ENCODE results near the gene ATG7. TPM values are rescaled to one million over a fixed set of nuclear protein-coding genes. Genes with fewer than 3 reads are reported as not detected.

The ATG7 gene
- total and polyA plus RNA-seq, 10 of the 15 experiments (the other 5 are each of a cell fraction or from before 2014, with no cell fraction given) = 13.5 to 49.5 (median 26.4) TPM

DNA sequence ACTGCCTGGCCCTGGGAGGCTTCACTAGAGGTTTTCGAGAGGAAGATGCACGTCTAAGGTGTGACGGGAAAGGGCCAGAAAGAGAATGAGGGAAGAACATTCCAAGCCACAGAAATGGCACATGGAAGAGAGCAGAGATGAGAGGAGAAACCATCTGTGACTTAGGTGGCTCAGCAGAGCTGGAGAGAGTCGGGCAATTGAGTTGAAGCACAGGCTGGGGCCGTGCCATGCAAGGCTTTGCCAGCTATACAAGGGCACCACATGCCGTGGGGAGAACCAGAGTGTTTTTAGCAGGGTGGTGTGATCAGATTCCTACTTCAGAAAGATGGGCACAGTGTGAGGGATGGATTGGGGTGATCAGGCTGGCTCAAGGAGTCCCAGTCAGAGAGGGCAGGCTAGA lies 245.4 kb downstream of the ATG7 start:
- no peak overlapping the region for H3K4me2 ChIP-seq (ENCODE audit: control insufficient read depth, insufficient read depth)
- no peak for FAIRE-seq
- RAD21 ChIA-PET (ENCODE audit: unreplicated experiment) = no interaction called here
- TF ChIP-seq ZNF24 (IDR thresholded peaks at IDR 0.05) (no peak), SIN3A (IDR thresholded peaks at IDR 0.05; ENCODE audit: low read depth, low read length) (no peak), NR2F1 (conservative IDR thresholded peaks at IDR 0.05) (no peak), NR2C2 (IDR thresholded peaks at IDR 0.05; ENCODE audit: borderline replicate concordance, control insufficient read depth, insufficient read length, low read depth) (no peak), GATAD2B (conservative IDR thresholded peaks at IDR 0.05; ENCODE audit: low read depth) (no peak), TCF12 (IDR thresholded peaks at IDR 0.05; ENCODE audit: low read depth, low read length) (no peak), IRF4 (IDR thresholded peaks at IDR 0.05; ENCODE audit: low read depth, low read length) (no peak), CBX3 (IDR thresholded peaks at IDR 0.05; ENCODE audit: borderline replicate concordance, low read depth) (no peak), POLR2A (IDR thresholded peaks at IDR 0.05; ENCODE audit: low read depth, low read length) (no peak), YBX1 (IDR thresholded peaks at IDR 0.05) (no peak), PML (IDR thresholded peaks at IDR 0.05; ENCODE audit: low read length) (no peak), TCF3 (IDR thresholded peaks at IDR 0.05; ENCODE audit: borderline replicate concordance, insufficient read depth, low read depth, low read length) (no peak), POU2F2 (IDR thresholded peaks at IDR 0.05; ENCODE audit: borderline replicate concordance, low read depth, low read length) (no peak)
- TF ChIP-seq, protein P1, sequence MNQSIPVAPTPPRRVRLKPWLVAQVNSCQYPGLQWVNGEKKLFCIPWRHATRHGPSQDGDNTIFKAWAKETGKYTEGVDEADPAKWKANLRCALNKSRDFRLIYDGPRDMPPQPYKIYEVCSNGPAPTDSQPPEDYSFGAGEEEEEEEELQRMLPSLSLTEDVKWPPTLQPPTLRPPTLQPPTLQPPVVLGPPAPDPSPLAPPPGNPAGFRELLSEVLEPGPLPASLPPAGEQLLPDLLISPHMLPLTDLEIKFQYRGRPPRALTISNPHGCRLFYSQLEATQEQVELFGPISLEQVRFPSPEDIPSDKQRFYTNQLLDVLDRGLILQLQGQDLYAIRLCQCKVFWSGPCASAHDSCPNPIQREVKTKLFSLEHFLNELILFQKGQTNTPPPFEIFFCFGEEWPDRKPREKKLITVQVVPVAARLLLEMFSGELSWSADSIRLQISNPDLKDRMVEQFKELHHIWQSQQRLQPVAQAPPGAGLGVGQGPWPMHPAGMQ (IDR thresholded peaks at IDR 0.05; ENCODE audit: borderline replicate concordance) = no peak
- TF ChIP-seq, protein P2, sequence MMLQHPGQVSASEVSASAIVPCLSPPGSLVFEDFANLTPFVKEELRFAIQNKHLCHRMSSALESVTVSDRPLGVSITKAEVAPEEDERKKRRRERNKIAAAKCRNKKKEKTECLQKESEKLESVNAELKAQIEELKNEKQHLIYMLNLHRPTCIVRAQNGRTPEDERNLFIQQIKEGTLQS (IDR thresholded peaks at IDR 0.05; ENCODE audit: borderline replicate concordance, extremely low read depth, low read depth, low read length) = no peak
- TF ChIP-seq, protein P3, sequence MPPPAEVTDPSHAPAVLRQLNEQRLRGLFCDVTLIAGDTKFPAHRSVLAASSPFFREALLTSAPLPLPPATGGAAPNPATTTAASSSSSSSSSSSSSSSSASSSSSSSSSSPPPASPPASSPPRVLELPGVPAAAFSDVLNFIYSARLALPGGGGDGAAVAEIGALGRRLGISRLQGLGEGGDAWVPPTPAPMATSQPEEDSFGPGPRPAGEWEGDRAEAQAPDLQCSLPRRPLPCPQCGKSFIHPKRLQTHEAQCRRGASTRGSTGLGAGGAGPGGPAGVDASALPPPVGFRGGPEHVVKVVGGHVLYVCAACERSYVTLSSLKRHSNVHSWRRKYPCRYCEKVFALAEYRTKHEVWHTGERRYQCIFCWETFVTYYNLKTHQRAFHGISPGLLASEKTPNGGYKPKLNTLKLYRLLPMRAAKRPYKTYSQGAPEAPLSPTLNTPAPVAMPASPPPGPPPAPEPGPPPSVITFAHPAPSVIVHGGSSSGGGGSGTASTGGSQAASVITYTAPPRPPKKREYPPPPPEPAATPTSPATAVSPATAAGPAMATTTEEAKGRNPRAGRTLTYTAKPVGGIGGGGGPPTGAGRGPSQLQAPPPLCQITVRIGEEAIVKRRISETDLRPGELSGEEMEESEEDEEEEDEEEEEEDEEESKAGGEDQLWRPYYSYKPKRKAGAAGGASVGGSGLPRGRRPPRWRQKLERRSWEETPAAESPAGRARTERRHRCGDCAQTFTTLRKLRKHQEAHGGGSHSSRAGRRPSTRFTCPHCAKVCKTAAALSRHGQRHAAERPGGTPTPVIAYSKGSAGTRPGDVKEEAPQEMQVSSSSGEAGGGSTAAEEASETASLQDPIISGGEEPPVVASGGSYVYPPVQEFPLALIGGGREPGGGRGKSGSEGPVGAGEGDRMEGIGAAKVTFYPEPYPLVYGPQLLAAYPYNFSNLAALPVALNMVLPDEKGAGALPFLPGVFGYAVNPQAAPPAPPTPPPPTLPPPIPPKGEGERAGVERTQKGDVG (CRISPR knock-in tag; IDR thresholded peaks at IDR 0.05) = no peak
- TF ChIP-seq, protein P4, sequence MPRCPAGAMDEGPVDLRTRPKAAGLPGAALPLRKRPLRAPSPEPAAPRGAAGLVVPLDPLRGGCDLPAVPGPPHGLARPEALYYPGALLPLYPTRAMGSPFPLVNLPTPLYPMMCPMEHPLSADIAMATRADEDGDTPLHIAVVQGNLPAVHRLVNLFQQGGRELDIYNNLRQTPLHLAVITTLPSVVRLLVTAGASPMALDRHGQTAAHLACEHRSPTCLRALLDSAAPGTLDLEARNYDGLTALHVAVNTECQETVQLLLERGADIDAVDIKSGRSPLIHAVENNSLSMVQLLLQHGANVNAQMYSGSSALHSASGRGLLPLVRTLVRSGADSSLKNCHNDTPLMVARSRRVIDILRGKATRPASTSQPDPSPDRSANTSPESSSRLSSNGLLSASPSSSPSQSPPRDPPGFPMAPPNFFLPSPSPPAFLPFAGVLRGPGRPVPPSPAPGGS (IDR thresholded peaks at IDR 0.05; ENCODE audit: borderline replicate concordance, insufficient read depth, low read depth, low read length, poor library complexity, severe bottlenecking) = no peak

More for the DNA sequence above, 245.4 kb downstream of the ATG7 start:
- H3K27ac ChIP-seq (ENCODE audit: control insufficient read depth, insufficient read depth) = no peak overlapping the region
- no peak overlapping the region for H2AFZ ChIP-seq (ENCODE audit: control insufficient read depth, low read depth, low read length)
- H3K36me3 ChIP-seq (ENCODE audit: control insufficient read depth in 2 of 2, insufficient read depth in 2 of 2, low read length in 1 of 2) = no peaks in the 10 kb centered on the region
- no peaks in the 10 kb centered on the region for H3K79me2 ChIP-seq (ENCODE audit: control insufficient read depth, insufficient read depth, low read length)
- WGBS (ENCODE audit: insufficient coverage, insufficient replicate concordance, low lambda C conversion rate, missing lambda C conversion rate) = 89% methylated on average over 6 of the region's 6 CpGs
- ATAC-seq (no peak), DNase-seq (ENCODE audit: low read depth, low spot score) (no peak)
- SMC1A ChIA-PET (ENCODE audit: uncharacterized antibody, unreplicated experiment) = no interaction called here
- CTCF ChIA-PET = no interaction called here
- no peaks in the 10 kb centered on the region for H3K9me3 ChIP-seq (replicated peaks; ENCODE audit: control insufficient read depth, insufficient read depth, low read length)
- no peaks in the 10 kb centered on the region for H4K20me1 ChIP-seq (ENCODE audit: control insufficient read depth, insufficient read depth)
- no peak overlapping the region for H3K9ac ChIP-seq (ENCODE audit: control insufficient read depth, insufficient read depth, low read length)
- no peaks in the 10 kb centered on the region for H3K4me1 ChIP-seq (ENCODE audit: control insufficient read depth, insufficient read depth, low read length)
- H3K4me3 ChIP-seq = no peak overlapping the region
- H3K27me3 ChIP-seq (replicated peaks in 1 of 2; ENCODE audit: control insufficient read depth in 2 of 2, insufficient read depth in 2 of 2, low read length in 1 of 2) = no peaks in the 10 kb centered on the region
- intact Hi-C loops (cut with micrococcal nuclease; ENCODE audit: unreplicated experiment) = no loop called here
- POLR2A ChIA-PET = no interaction called here
- in situ Hi-C loops (cut with MboI) = no loop called here
- BruUV-seq (replicated peaks) = no TSS peak
